ENCODE results near the gene ITFG1.

ITFG1 gene

DNA sequence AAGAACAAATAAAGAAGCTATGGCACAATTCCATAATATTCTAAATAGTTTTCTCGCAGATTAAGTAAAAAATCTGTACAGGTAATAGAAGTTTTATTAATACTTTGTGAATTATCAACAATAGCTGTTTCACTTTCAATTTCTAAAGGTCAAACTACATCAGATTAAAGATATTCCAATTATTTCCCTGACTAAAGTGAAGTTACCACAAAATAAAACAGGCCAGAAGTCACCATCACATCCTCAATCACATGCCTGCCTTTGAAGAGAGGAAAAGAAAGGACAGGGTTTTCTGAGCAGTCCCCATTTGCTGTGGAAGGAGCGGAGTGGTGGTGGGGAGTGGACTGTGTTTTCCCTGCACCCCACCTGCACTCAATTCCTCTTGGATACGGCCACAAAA, 11.1 kb downstream of the ITFG1 start (continued):
- TF ChIP-seq, protein P1, sequence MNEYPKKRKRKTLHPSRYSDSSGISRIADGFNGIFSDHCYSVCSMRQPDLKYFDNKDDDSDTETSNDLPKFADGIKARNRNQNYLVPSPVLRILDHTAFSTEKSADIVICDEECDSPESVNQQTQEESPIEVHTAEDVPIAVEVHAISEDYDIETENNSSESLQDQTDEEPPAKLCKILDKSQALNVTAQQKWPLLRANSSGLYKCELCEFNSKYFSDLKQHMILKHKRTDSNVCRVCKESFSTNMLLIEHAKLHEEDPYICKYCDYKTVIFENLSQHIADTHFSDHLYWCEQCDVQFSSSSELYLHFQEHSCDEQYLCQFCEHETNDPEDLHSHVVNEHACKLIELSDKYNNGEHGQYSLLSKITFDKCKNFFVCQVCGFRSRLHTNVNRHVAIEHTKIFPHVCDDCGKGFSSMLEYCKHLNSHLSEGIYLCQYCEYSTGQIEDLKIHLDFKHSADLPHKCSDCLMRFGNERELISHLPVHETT (tag by site-specific recombination; IDR thresholded peaks at IDR 0.05): no peak
- TF ChIP-seq ZNF23 (tag by site-specific recombination; IDR thresholded peaks at IDR 0.05; ENCODE audit: borderline replicate concordance) (no peak), ZIC2 (tag by site-specific recombination; IDR thresholded peaks at IDR 0.05) (no peak), ZNF560 (tag by site-specific recombination; IDR thresholded peaks at IDR 0.05; ENCODE audit: borderline replicate concordance) (no peak), ZNF792 (tag by site-specific recombination; IDR thresholded peaks at IDR 0.05) (no peak), SP3 (tag by site-specific recombination; IDR thresholded peaks at IDR 0.05) (no peak), ZNF24 (tag by site-specific recombination; IDR thresholded peaks at IDR 0.05) (no peak), ZFP41 (tag by site-specific recombination; IDR thresholded peaks at IDR 0.05; ENCODE audit: borderline replicate concordance) (no peak)
- TF ChIP-seq, protein P2, sequence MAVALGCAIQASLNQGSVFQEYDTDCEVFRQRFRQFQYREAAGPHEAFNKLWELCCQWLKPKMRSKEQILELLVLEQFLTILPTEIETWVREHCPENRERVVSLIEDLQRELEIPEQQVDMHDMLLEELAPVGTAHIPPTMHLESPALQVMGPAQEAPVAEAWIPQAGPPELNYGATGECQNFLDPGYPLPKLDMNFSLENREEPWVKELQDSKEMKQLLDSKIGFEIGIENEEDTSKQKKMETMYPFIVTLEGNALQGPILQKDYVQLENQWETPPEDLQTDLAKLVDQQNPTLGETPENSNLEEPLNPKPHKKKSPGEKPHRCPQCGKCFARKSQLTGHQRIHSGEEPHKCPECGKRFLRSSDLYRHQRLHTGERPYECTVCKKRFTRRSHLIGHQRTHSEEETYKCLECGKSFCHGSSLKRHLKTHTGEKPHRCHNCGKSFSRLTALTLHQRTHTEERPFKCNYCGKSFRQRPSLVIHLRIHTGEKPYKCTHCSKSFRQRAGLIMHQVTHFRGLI (tag by site-specific recombination; IDR thresholded peaks at IDR 0.05): no peak
- TF ChIP-seq, protein P3, sequence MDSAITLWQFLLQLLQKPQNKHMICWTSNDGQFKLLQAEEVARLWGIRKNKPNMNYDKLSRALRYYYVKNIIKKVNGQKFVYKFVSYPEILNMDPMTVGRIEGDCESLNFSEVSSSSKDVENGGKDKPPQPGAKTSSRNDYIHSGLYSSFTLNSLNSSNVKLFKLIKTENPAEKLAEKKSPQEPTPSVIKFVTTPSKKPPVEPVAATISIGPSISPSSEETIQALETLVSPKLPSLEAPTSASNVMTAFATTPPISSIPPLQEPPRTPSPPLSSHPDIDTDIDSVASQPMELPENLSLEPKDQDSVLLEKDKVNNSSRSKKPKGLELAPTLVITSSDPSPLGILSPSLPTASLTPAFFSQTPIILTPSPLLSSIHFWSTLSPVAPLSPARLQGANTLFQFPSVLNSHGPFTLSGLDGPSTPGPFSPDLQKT (IDR thresholded peaks at IDR 0.05; ENCODE audit: borderline replicate concordance, low read depth, low read length): no peak
- TF ChIP-seq, protein P4, sequence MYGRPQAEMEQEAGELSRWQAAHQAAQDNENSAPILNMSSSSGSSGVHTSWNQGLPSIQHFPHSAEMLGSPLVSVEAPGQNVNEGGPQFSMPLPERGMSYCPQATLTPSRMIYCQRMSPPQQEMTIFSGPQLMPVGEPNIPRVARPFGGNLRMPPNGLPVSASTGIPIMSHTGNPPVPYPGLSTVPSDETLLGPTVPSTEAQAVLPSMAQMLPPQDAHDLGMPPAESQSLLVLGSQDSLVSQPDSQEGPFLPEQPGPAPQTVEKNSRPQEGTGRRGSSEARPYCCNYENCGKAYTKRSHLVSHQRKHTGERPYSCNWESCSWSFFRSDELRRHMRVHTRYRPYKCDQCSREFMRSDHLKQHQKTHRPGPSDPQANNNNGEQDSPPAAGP (tag by site-specific recombination; IDR thresholded peaks at IDR 0.05): no peak
- TF ChIP-seq, protein P5, sequence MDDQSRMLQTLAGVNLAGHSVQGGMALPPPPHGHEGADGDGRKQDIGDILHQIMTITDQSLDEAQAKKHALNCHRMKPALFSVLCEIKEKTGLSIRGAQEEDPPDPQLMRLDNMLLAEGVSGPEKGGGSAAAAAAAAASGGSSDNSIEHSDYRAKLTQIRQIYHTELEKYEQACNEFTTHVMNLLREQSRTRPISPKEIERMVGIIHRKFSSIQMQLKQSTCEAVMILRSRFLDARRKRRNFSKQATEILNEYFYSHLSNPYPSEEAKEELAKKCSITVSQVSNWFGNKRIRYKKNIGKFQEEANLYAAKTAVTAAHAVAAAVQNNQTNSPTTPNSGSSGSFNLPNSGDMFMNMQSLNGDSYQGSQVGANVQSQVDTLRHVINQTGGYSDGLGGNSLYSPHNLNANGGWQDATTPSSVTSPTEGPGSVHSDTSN (CRISPR knock-in tag; IDR thresholded peaks at IDR 0.05): no peak

DNA sequence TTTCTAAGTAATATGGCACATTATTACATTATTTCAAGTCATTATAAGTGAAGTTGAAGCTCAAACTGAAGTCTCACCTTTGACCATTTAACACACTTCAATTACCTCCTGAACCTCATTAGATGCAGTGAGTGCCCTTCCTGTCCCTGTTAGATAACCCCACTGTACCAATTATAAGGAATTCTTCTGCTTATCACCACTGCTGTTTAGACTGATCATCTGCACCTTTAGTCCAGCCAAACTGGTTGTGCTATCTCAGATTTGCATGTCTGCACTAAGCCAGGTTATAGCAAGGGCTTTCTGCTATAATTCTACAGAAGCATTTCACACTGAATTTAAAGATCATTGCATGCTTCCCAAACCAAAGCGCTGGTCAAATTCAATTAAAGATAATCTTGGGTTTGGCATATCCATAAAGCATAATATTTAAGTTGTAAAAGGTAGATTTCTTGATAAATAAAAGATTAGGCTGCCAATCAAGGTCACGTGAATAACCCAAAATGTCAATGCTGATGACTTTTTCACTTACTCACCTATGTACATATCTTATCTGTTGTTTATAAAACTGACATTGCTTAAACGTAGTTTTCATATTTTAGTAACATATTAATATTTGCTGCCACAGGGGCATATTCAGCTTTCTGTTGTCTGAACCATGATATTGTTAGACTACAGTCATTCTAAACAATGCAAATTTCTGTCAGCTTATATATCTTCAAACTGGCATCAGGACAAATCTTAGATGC, 11.9 kb downstream of the ITFG1 start:
- peaks cover 13 to 48% of the 10 kb centered on the region in 2 experiments; a peak in 2 of 3 replicates for H3K36me3 ChIP-seq (ENCODE audit: control insufficient read depth in 2 of 2, insufficient read depth in 1 of 2, low read length in 2 of 2)
- no peaks in the 10 kb centered on the region for H3K4me1 ChIP-seq (ENCODE audit: control insufficient read depth, insufficient read depth, low read length)
- no peak overlapping the region for H3K27ac ChIP-seq (ENCODE audit: extremely low read depth, low read depth, low read length)
- ChIA-PET POLR2A (no interaction called here), CTCF (no interaction called here)
- no peaks in the 10 kb centered on the region for H3K9me3 ChIP-seq (ENCODE audit: control insufficient read depth, insufficient read depth, low read depth, low read length)
- TF ChIP-seq ZNF140 (tag by site-specific recombination; IDR thresholded peaks at IDR 0.05) (no peak), ZNF768 (tag by site-specific recombination; IDR thresholded peaks at IDR 0.05) (no peak), ZNF341 (tag by site-specific recombination; IDR thresholded peaks at IDR 0.05; ENCODE audit: low read depth) (no peak)
- TF ChIP-seq, protein P6, sequence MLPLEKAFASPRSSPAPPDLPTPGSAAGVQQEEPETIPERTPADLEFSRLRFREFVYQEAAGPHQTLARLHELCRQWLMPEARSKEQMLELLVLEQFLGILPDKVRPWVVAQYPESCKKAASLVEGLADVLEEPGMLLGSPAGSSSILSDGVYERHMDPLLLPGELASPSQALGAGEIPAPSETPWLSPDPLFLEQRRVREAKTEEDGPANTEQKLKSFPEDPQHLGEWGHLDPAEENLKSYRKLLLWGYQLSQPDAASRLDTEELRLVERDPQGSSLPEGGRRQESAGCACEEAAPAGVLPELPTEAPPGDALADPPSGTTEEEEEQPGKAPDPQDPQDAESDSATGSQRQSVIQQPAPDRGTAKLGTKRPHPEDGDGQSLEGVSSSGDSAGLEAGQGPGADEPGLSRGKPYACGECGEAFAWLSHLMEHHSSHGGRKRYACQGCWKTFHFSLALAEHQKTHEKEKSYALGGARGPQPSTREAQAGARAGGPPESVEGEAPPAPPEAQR (tag by site-specific recombination; IDR thresholded peaks at IDR 0.05): no peak
- TF ChIP-seq, protein P5 (CRISPR knock-in tag; IDR thresholded peaks at IDR 0.05): no peak
- no peak overlapping the region for H3K4me3 ChIP-seq (ENCODE audit: low read depth, low read length)

All from HEK293 (cell line).